Thoracic aorta (tissue), 2 donors: Measurements from ENCODE around the gene AMIGO2. TPM values are rescaled to one million over a fixed set of nuclear protein-coding genes. Genes with fewer than 3 reads are reported as not detected.

Experiments
- ATAC-seq: fragments of 150-250 bp; one replicate; pipeline ENCODE4 v1.8.0; 2017; ENCODE audit warnings: low read depth; ENCODE audit not compliant: insufficient number of reproducible peaks, low FRiP score
- DNase-seq: peaks from one replicate; pipeline ENCODE4 v3.0.0-alpha.2; 2020; ENCODE audit warnings: low spot score
- H3K27ac ChIP-seq, 2 donors: fragments of 200-600 bp; sonication (generic); 1 replicate in 1 of 2; 2 replicates in 1 of 2; pipeline ENCODE4 v1.5.1; 2016; ENCODE audit warnings: mild to moderate bottlenecking in 2 of 2, moderate library complexity in 2 of 2
- H3K27me3 ChIP-seq: fragments of 200-600 bp; sonication (generic); replicated peaks from 2 replicates; pipeline ENCODE4 v1.6.0; 2016; ENCODE audit warnings: mild to moderate bottlenecking; ENCODE audit not compliant: insufficient read depth
- H3K36me3 ChIP-seq: fragments of 200-600 bp; sonication (generic); one replicate; pipeline ENCODE4 v1.5.1; 2016
- H3K4me1 ChIP-seq, 2 donors: fragments of 200-600 bp; sonication (generic); 1 replicate in 1 of 2; 2 replicates in 1 of 2; pipeline versions ENCODE4 v1.5.1 to v1.6.0; 2016; ENCODE audit warnings: low read depth in 2 of 2, mild to moderate bottlenecking in 1 of 2; ENCODE audit not compliant: control insufficient read depth in 1 of 2
- H3K4me3 ChIP-seq: fragments of 200-600 bp; sonication (generic); 2 replicates; pipeline ENCODE4 v1.5.1; 2016; ENCODE audit warnings: mild to moderate bottlenecking
- H3K9me3 ChIP-seq: fragments of 200-600 bp; sonication (generic); 2 replicates; pipeline ENCODE4 v1.5.1; 2016
- CTCF ChIP-seq: fragments of 200-600 bp; sonication (generic); IDR thresholded peaks from one replicate; pipeline ENCODE4 v1.5.1; 2019; ENCODE audit warnings: antibody characterized with exemption
- total RNA-seq, 2 donors: library from RNA; depleted of rRNA; stranded (reverse); fragments of >200 nt; gene quantifications; one replicate each; pipeline versions ENCODE4 v1.1.0 to v1.2.3, GENCODE V29; 2016

Gene AMIGO2
- total RNA-seq, 2 donors from 2014 or later: 10.9 to 32.1 TPM

GRCh38 chr12:47074757-47075156 lies 5.0 kb downstream of the AMIGO2 start:
- TF ChIP-seq CTCF: no peak
- no peaks in the 10 kb centered on the region for H3K9me3 ChIP-seq
- no peak overlapping the region for H3K27ac ChIP-seq
- no peaks in the 10 kb centered on the region for H3K27me3 ChIP-seq
- ATAC-seq: no peak
- H3K36me3 ChIP-seq: no peaks in the 10 kb centered on the region
- H3K4me1 ChIP-seq: peaks cover 3 to 27% of the 10 kb centered on the region in 2 donors
- no peak overlapping the region for H3K4me3 ChIP-seq
- no peak for DNase-seq

GRCh38 chr12:47073951-47074350 lies 5.8 kb downstream of the AMIGO2 start:
- DNase-seq (no peak), ATAC-seq (no peak)
- Histone ChIP-seq H3K27ac (no peak overlapping the region), H3K27me3 (no peaks in the 10 kb centered on the region), H3K4me3 (no peak overlapping the region), H3K4me1 (peaks cover 3 to 27% of the 10 kb centered on the region in 2 donors), H3K36me3 (no peaks in the 10 kb centered on the region), H3K9me3 (no peaks in the 10 kb centered on the region)
- TF ChIP-seq CTCF: no peak

GRCh38 chr12:47071241-47071852 lies 8.4 kb downstream of the AMIGO2 start:
- DNase-seq (no peak), ATAC-seq (no peak)
- Histone ChIP-seq H3K9me3 (no peaks in the 10 kb centered on the region), H3K36me3 (no peaks in the 10 kb centered on the region), H3K4me1 (peaks cover 5 to 19% of the 10 kb centered on the region in 2 donors), H3K27me3 (no peaks in the 10 kb centered on the region), H3K27ac (peak overlapping the region in 1 of 2 donors; percentile 22), H3K4me3 (no peak overlapping the region)
- TF ChIP-seq CTCF: peak; percentile 40

GRCh38 chr12:47070310-47070709 lies 9.4 kb downstream of the AMIGO2 start:
- Histone ChIP-seq H3K4me3 (no peak overlapping the region), H3K27ac (peak overlapping the region in 1 of 2 donors; percentile 22), H3K4me1 (peaks cover 5 to 27% of the 10 kb centered on the region in 2 donors), H3K36me3 (no peaks in the 10 kb centered on the region), H3K9me3 (no peaks in the 10 kb centered on the region), H3K27me3 (no peaks in the 10 kb centered on the region)
- ATAC-seq (no peak), DNase-seq (no peak)
- TF ChIP-seq CTCF: no peak

GRCh38 chr12:47068539-47068938 lies 11.2 kb downstream of the AMIGO2 start:
- DNase-seq (no peak), ATAC-seq (no peak)
- no peak for TF ChIP-seq CTCF
- Histone ChIP-seq H3K9me3 (no peaks in the 10 kb centered on the region), H3K36me3 (no peaks in the 10 kb centered on the region), H3K27ac (peak overlapping the region in 1 of 2 donors; percentile 32), H3K4me3 (no peak overlapping the region), H3K27me3 (no peaks in the 10 kb centered on the region), H3K4me1 (peaks cover 5 to 27% of the 10 kb centered on the region in 2 donors)
